Astrocyte of the hippocampus (primary cell): ENCODE results near the gene TMED7.

Experiments used
- DNase-seq: peaks from one replicate; pipeline ENCODE4 v3.0.0; 2011; ENCODE audit warnings: low read depth, low spot score

TMED7 gene

GRCh38 chr5:115583474-115583873 lies 42.4 kb downstream of the TMED7 start:
- DNase-seq = peak; percentile 91

- no peak for DNase-seq
Observed at GRCh38 chr5:115580941-115581340, 44.9 kb downstream of the TMED7 start.

- DNase-seq = no peak
Observed at GRCh38 chr5:115579747-115580173, 46.1 kb downstream of the TMED7 start.

GRCh38 chr5:115579216-115579615 lies 46.6 kb downstream of the TMED7 start:
- DNase-seq = no peak

GRCh38 chr5:115578657-115579056 lies 47.2 kb downstream of the TMED7 start:
- no peak for DNase-seq

GRCh38 chr5:115577741-115578140 lies 48.1 kb downstream of the TMED7 start:
- no peak for DNase-seq

GRCh38 chr5:115577329-115577728 lies 48.5 kb downstream of the TMED7 start:
- DNase-seq = no peak

- peak; percentile 65 for DNase-seq
Observed at GRCh38 chr5:115575167-115576070, 50.4 kb downstream of the TMED7 start.

- DNase-seq = peak; percentile 63
Observed at GRCh38 chr5:115573133-115573532, 52.7 kb downstream of the TMED7 start.

GRCh38 chr5:115571441-115571878 lies 54.4 kb downstream of the TMED7 start:
- DNase-seq = peak; percentile 83

- no peak for DNase-seq
Observed at GRCh38 chr5:115568668-115569067, 57.2 kb downstream of the TMED7 start.

GRCh38 chr5:115565233-115565632 lies 60.6 kb downstream of the TMED7 start:
- peak; percentile 39 for DNase-seq
